Neural progenitor cell (in vitro differentiated cells): ENCODE measurements around the gene FAM83F. TPM values are rescaled to one million over a fixed set of nuclear protein-coding genes. Genes with fewer than 3 reads are reported as not detected.

Source experiments
- DNase-seq: peaks from one replicate; pipeline ENCODE4 v3.0.0-alpha.2; 2016; ENCODE audit warnings: low spot score
- H2AFZ ChIP-seq: fragments of 200-600 bp; sonication (generic); replicated peaks from 2 replicates; pipeline ENCODE4 v1.6.1; 2016; ENCODE audit warnings: antibody characterized with exemption
- H3F3A ChIP-seq: fragments of 200-600 bp; sonication (generic); 2 replicates; pipeline ENCODE4 v1.6.1; 2016; ENCODE audit warnings: antibody characterized with exemption, low read depth
- H3K27ac ChIP-seq: fragments of 200-600 bp; sonication (generic); 2 replicates; pipeline ENCODE4 v1.5.1; 2016; ENCODE audit warnings: mild to moderate bottlenecking
- H3K27me3 ChIP-seq: fragments of 200-600 bp; sonication (generic); 2 replicates; pipeline ENCODE4 v1.6.1; 2016; ENCODE audit warnings: mild to moderate bottlenecking, moderate library complexity
- H3K36me3 ChIP-seq: fragments of 200-600 bp; sonication (generic); 2 replicates; pipeline ENCODE4 v1.5.1; 2016
- H3K4me1 ChIP-seq: fragments of 200-600 bp; sonication (generic); 2 replicates; pipeline ENCODE4 v1.6.1; 2016; ENCODE audit warnings: mixed run types
- H3K4me2 ChIP-seq: fragments of 200-600 bp; sonication (generic); 2 replicates; pipeline ENCODE4 v1.6.1; 2016
- H3K4me3 ChIP-seq: fragments of 200-600 bp; sonication (generic); 2 replicates; pipeline ENCODE4 v1.5.1; 2016
- H3K79me2 ChIP-seq: fragments of 200-600 bp; sonication (generic); 2 replicates; pipeline ENCODE4 v1.6.1; 2016; ENCODE audit warnings: low read depth
- H3K9ac ChIP-seq: fragments of 200-600 bp; sonication (generic); 2 replicates; pipeline ENCODE4 v1.6.1; 2016
- H3K9me3 ChIP-seq: fragments of 200-600 bp; sonication (generic); 2 replicates; pipeline ENCODE4 v1.5.1; 2016; ENCODE audit warnings: low read depth
- H4K20me1 ChIP-seq: fragments of 200-600 bp; sonication (generic); 2 replicates; pipeline ENCODE4 v1.6.1; 2016; ENCODE audit warnings: low read depth
- H3K27ac Mint-ChIP-seq: 3 replicates; pipeline ENCODE4 v1.8.0; 2021; ENCODE audit warnings: mixed read lengths
- H3K27me3 Mint-ChIP-seq: 2 replicates; pipeline ENCODE4 v1.8.0; 2022; ENCODE audit warnings: low read depth, mild to moderate bottlenecking, inconsistent platforms, moderate library complexity, mixed read lengths; ENCODE audit not compliant: insufficient read depth
- H3K36me3 Mint-ChIP-seq: 3 replicates; pipeline ENCODE4 v1.8.0; 2021; ENCODE audit warnings: mixed read lengths
- H3K4me1 Mint-ChIP-seq: 3 replicates; pipeline ENCODE4 v1.8.0; 2021; ENCODE audit warnings: mixed read lengths
- H3K4me3 Mint-ChIP-seq: 3 replicates; pipeline ENCODE4 v1.8.0; 2021; ENCODE audit warnings: mild to moderate bottlenecking, moderate library complexity, mixed read lengths
- H3K9me3 Mint-ChIP-seq: 3 replicates; pipeline ENCODE4 v1.8.0; 2020; ENCODE audit warnings: mixed read lengths
- CTCF ChIP-seq: fragments of 200-600 bp; sonication (generic); IDR thresholded peaks from 2 replicates; pipeline ENCODE4 v1.5.1; 2017; ENCODE audit warnings: antibody characterized with exemption, mild to moderate bottlenecking
- EZH2 ChIP-seq: fragments of 200-600 bp; sonication (generic); IDR thresholded peaks from 2 replicates; pipeline ENCODE4 v1.6.1; 2017; ENCODE audit warnings: antibody characterized with exemption, mild to moderate bottlenecking, moderate library complexity
- EZH2phosphoT487 ChIP-seq: fragments of 200-600 bp; sonication (generic); IDR thresholded peaks from 2 replicates; pipeline ENCODE4 v1.6.1; 2017; ENCODE audit warnings: antibody characterized with exemption
- total RNA-seq: library from RNA; depleted of rRNA; stranded (reverse); fragments of >200 nt; gene quantifications from 2 replicates; pipeline ENCODE4 v1.2.3, GENCODE V29; 2015; ENCODE audit warnings: low replicate concordance

FAM83F gene
- total RNA-seq, 1 donor from 2014 or later, result 0.09 TPM

- Mint-ChIP-seq H3K27ac (no peak overlapping the region), H3K9me3 (no peaks in the 10 kb centered on the region), H3K27me3 (peaks cover 10% of the 10 kb centered on the region), H3K4me1 (peaks cover 13% of the 10 kb centered on the region), H3K36me3 (no peaks in the 10 kb centered on the region), H3K4me3 (no peak overlapping the region)
- Histone ChIP-seq H4K20me1 (no peaks in the 10 kb centered on the region), H3K79me2 (no peaks in the 10 kb centered on the region), H3K9ac (no peak overlapping the region), H3K4me3 (no peak overlapping the region), H3K27me3 (peaks cover 9% of the 10 kb centered on the region), H3K4me2 (no peak overlapping the region), H3K4me1 (no peaks in the 10 kb centered on the region), H3K36me3 (no peaks in the 10 kb centered on the region), H3F3A (no peaks in the 10 kb centered on the region), H2AFZ (no peak overlapping the region), H3K9me3 (no peaks in the 10 kb centered on the region), H3K27ac (no peak overlapping the region)
- DNase-seq, result no peak
- no peak for TF ChIP-seq EZH2phosphoT487
- no peak for TF ChIP-seq CTCF
- no peak for TF ChIP-seq EZH2
Measured at GRCh38 chr22:39952347-39952746, 42.4 kb upstream of the FAM83F start.

- Histone ChIP-seq H3K4me3 (no peak overlapping the region), H4K20me1 (no peaks in the 10 kb centered on the region), H3K9me3 (no peaks in the 10 kb centered on the region), H3K4me1 (no peaks in the 10 kb centered on the region), H3K9ac (no peak overlapping the region), H3F3A (no peaks in the 10 kb centered on the region), H2AFZ (no peak overlapping the region), H3K4me2 (no peak overlapping the region), H3K27me3 (peaks cover 9% of the 10 kb centered on the region), H3K36me3 (no peaks in the 10 kb centered on the region), H3K79me2 (no peaks in the 10 kb centered on the region), H3K27ac (no peak overlapping the region)
- no peak overlapping the region for H3K27ac Mint-ChIP-seq
- no peak overlapping the region for H3K4me3 Mint-ChIP-seq
- H3K4me1 Mint-ChIP-seq, result peaks cover 13% of the 10 kb centered on the region
- H3K9me3 Mint-ChIP-seq, result no peaks in the 10 kb centered on the region
- H3K27me3 Mint-ChIP-seq, result peaks cover 13% of the 10 kb centered on the region
- DNase-seq, result no peak
- H3K36me3 Mint-ChIP-seq, result no peaks in the 10 kb centered on the region
- TF ChIP-seq CTCF, result no peak
Measured at GRCh38 chr22:39953101-39953500, 41.7 kb upstream of the FAM83F start.

GRCh38 chr22:39954584-39955055, 40.1 kb upstream of the FAM83F start:
- H3K27me3 ChIP-seq, result no peaks in the 10 kb centered on the region
- H3K36me3 ChIP-seq, result no peaks in the 10 kb centered on the region
- Mint-ChIP-seq H3K4me1 (peaks cover 23% of the 10 kb centered on the region), H3K27me3 (peaks cover 16% of the 10 kb centered on the region), H3K9me3 (no peaks in the 10 kb centered on the region), H3K36me3 (no peaks in the 10 kb centered on the region), H3K27ac (no peak overlapping the region), H3K4me3 (no peak overlapping the region)
- H3K9me3 ChIP-seq, result no peaks in the 10 kb centered on the region
- H3F3A ChIP-seq, result peaks cover under 1% of the 10 kb centered on the region
- TF ChIP-seq CTCF (no peak), EZH2phosphoT487 (no peak), EZH2 (no peak)
- H3K27ac ChIP-seq, result no peak overlapping the region
- H4K20me1 ChIP-seq, result no peaks in the 10 kb centered on the region
- no peak overlapping the region for H2AFZ ChIP-seq
- H3K4me3 ChIP-seq, result no peak overlapping the region
- peaks cover 3% of the 10 kb centered on the region for H3K4me1 ChIP-seq
- H3K79me2 ChIP-seq, result no peaks in the 10 kb centered on the region
- H3K4me2 ChIP-seq, result no peak overlapping the region
- no peak overlapping the region for H3K9ac ChIP-seq
- DNase-seq, result no peak
